Measurements from ENCODE around the gene SNRNP70. TPM values are rescaled to one million over a fixed set of nuclear protein-coding genes. Genes with fewer than 3 reads are reported as not detected.

Gene SNRNP70
- total RNA-seq, 1 donor from 2014 or later = 355 TPM

DNA sequence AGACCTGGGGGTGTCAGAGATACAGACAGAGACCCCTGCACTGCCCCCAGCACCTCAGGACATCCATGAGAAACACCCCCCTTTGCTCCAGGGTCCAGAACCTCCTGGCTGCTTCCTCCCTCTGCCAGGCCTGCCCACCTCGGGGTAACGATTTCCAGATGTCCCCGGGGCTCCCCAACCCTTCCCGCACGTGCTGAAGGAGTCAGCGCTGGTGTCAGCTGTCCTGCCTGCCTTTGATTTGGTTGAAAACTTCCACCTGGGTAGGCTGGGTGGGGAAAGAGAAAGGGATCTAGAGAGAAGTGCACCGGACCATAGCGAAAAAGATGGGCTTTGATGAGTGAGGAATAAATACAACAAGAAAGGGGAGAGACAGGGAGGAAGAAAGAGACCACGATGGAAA is 26.2 kb upstream of the SNRNP70 start:
- H3K4me1 Mint-ChIP-seq (ENCODE audit: low read depth) = peaks cover 4% of the 10 kb centered on the region
- DNase-seq (ENCODE audit: low spot score, unreplicated experiment) = no peak
- H3K9me3 Mint-ChIP-seq (ENCODE audit: low read depth) = no peaks in the 10 kb centered on the region
- H3K4me3 Mint-ChIP-seq (ENCODE audit: low read depth) = no peak overlapping the region
- TF ChIP-seq, protein P1, sequence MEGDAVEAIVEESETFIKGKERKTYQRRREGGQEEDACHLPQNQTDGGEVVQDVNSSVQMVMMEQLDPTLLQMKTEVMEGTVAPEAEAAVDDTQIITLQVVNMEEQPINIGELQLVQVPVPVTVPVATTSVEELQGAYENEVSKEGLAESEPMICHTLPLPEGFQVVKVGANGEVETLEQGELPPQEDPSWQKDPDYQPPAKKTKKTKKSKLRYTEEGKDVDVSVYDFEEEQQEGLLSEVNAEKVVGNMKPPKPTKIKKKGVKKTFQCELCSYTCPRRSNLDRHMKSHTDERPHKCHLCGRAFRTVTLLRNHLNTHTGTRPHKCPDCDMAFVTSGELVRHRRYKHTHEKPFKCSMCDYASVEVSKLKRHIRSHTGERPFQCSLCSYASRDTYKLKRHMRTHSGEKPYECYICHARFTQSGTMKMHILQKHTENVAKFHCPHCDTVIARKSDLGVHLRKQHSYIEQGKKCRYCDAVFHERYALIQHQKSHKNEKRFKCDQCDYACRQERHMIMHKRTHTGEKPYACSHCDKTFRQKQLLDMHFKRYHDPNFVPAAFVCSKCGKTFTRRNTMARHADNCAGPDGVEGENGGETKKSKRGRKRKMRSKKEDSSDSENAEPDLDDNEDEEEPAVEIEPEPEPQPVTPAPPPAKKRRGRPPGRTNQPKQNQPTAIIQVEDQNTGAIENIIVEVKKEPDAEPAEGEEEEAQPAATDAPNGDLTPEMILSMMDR (IDR thresholded peaks at IDR 0.05; ENCODE audit: unreplicated experiment) = no peak
- peaks cover 70% of the 10 kb centered on the region for H3K27me3 Mint-ChIP-seq
- H3K27ac Mint-ChIP-seq = no peak overlapping the region
- H3K36me3 Mint-ChIP-seq (ENCODE audit: insufficient read depth) = no peaks in the 10 kb centered on the region

DNA sequence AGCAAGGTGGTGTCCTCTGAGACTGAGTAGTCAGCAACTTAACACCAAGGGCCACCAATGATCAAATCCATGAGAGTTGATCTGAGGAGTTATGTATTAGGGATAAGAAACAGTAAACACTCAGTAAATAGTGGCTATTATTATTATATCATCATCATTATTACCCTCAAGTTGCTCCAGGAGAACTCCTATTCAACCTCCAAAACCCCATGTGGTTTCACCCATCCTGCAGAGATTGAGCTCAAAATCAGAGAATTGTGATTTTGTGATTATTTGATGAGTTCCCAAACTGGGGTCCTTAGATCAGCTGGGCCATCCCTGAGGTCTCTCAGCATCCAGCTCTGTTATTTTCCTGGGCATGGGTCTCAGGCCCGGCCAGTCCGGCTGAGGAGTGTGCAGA is 24.3 kb upstream of the SNRNP70 start:
- H3K27me3 Mint-ChIP-seq = peaks cover 65% of the 10 kb centered on the region
- peaks cover 8% of the 10 kb centered on the region for H3K4me1 Mint-ChIP-seq (ENCODE audit: low read depth)
- DNase-seq (ENCODE audit: low spot score, unreplicated experiment) = no peak
- no peaks in the 10 kb centered on the region for H3K36me3 Mint-ChIP-seq (ENCODE audit: insufficient read depth)
- no peaks in the 10 kb centered on the region for H3K9me3 Mint-ChIP-seq (ENCODE audit: low read depth)
- no peak overlapping the region for H3K4me3 Mint-ChIP-seq (ENCODE audit: low read depth)
- no peak overlapping the region for H3K27ac Mint-ChIP-seq
- TF ChIP-seq, protein P1 (IDR thresholded peaks at IDR 0.05; ENCODE audit: unreplicated experiment) = no peak

DNA sequence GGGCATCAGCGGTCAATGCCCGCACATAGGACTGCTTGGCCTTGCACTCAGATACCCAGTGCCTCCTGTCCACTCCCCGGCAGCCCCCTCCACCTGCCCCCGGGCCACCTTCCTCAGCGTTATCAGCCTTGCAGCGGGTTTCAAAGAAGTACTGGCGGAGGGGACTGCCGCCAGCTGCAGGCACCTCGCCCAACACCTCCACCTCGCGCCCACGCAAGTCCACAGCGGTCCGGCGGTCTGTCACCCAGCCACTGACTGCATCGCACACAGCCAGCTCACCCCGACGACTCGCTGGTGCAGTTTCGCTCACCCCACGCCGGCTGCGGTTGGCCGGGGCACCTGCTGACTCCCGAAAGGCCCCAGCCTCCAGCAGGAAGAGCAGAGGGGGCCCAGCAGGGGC is 23.8 kb upstream of the SNRNP70 start:
- Mint-ChIP-seq H3K4me3 (ENCODE audit: low read depth) (no peak overlapping the region), H3K27me3 (peaks cover 65% of the 10 kb centered on the region), H3K36me3 (ENCODE audit: insufficient read depth) (no peaks in the 10 kb centered on the region), H3K4me1 (ENCODE audit: low read depth) (peaks cover 8% of the 10 kb centered on the region), H3K9me3 (ENCODE audit: low read depth) (no peaks in the 10 kb centered on the region), H3K27ac (no peak overlapping the region)
- no peak for DNase-seq (ENCODE audit: low spot score, unreplicated experiment)
- TF ChIP-seq, protein P1 (IDR thresholded peaks at IDR 0.05; ENCODE audit: unreplicated experiment) = no peak

DNA sequence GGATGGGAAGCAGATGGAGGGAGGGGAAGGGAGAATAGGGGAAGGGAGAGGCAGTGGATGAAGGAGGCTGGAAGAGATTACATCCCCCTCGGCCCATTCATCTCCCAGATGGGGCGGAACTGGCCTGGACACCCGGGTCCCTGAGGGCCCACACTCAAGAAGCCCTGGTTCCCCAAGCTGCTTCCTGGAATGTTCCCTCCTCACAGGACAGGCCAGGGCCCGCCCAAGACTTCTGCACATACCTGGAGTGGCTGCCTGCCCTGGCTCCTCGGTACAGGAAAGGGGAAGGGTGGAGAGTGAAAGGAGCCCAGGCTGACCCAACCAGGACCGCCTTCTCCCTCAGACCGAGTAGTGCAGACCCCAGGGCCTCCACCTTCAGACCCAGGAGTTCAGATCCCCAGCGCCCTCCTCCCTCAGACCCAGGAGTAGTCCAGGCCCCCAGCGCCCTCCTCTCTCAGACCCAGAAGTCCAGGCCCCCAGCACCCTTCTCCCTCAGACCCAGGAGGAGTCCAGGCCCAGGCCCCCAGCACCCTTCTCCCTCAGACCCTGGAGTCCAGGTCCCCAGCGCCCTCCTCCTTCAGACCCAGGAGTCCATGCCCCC is 21.1 kb upstream of the SNRNP70 start:
- Mint-ChIP-seq H3K9me3 (ENCODE audit: low read depth) (no peaks in the 10 kb centered on the region), H3K27me3 (peaks cover 61% of the 10 kb centered on the region), H3K4me1 (ENCODE audit: low read depth) (peaks cover 4% of the 10 kb centered on the region), H3K36me3 (ENCODE audit: insufficient read depth) (no peaks in the 10 kb centered on the region), H3K4me3 (ENCODE audit: low read depth) (peak overlapping the region; percentile 41), H3K27ac (no peak overlapping the region)
- TF ChIP-seq, protein P1 (IDR thresholded peaks at IDR 0.05; ENCODE audit: unreplicated experiment) = no peak
- no peak for DNase-seq (ENCODE audit: low spot score, unreplicated experiment)

DNA sequence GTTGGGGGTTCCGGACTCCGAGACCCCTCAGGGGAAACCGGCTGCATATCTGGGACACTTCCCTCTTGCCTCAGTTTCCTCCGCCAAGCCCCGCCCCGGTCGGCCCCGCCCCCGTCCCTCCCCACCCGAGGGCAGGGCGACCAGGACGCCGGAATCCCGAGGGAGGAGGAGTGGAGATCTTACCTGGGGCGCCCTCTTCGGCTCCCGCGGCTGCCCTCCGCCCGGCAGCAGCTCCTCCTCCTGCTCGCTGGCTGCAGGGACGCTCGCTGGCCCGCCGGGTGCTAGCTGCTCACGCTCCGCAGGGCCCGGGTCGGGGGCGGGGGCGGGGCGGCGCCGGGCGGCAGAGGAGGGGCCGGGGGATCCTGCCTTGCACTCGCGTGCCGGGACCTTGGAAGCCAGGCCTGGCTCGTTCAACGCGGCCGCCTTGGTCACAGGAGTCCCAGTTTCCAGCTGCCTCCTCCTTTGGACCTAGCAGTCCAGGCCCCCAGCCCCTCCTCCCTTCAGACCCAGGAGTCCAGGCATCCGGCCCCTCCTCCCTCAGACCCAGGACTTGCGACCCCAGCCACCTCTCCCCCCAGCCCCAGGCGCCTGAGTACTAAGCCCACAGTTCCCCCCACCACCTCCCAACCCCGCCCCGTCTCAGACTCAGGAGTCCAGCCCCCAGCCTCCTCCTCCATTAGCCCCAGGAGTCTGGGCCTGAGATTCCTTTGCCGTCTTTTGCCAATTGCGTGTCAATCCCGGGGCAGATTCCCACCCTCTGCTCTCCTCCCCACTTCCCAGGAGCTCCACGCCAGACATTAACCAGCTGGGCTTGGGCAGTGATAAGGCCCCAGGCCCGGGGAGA is 20.3 kb upstream of the SNRNP70 start, which contains the start of gene NTF4:
Gene NTF4 (minus strand): TSS at position 51 of the 844 bp plus-strand sequence. CDS start 2,821 bp downstream, outside the sequence.
- TF ChIP-seq, protein P1 (IDR thresholded peaks at IDR 0.05; ENCODE audit: unreplicated experiment) = no peak
- H3K4me1 Mint-ChIP-seq (ENCODE audit: low read depth) = peaks cover 4% of the 10 kb centered on the region
- no peak within 1 kb of the TSS for H3K27ac Mint-ChIP-seq
- peak within 1 kb of the TSS; percentile 41 for H3K4me3 Mint-ChIP-seq (ENCODE audit: low read depth)
- H3K36me3 Mint-ChIP-seq (ENCODE audit: insufficient read depth) = no peaks in the 10 kb centered on the region
- H3K9me3 Mint-ChIP-seq (ENCODE audit: low read depth) = peaks cover 3% of the 10 kb centered on the region
- peaks cover 61% of the 10 kb centered on the region for H3K27me3 Mint-ChIP-seq
- peak; percentile 61 for DNase-seq (ENCODE audit: low spot score, unreplicated experiment)
